ENCODE measurements around the gene CD3G.

CD3G gene

DNA sequence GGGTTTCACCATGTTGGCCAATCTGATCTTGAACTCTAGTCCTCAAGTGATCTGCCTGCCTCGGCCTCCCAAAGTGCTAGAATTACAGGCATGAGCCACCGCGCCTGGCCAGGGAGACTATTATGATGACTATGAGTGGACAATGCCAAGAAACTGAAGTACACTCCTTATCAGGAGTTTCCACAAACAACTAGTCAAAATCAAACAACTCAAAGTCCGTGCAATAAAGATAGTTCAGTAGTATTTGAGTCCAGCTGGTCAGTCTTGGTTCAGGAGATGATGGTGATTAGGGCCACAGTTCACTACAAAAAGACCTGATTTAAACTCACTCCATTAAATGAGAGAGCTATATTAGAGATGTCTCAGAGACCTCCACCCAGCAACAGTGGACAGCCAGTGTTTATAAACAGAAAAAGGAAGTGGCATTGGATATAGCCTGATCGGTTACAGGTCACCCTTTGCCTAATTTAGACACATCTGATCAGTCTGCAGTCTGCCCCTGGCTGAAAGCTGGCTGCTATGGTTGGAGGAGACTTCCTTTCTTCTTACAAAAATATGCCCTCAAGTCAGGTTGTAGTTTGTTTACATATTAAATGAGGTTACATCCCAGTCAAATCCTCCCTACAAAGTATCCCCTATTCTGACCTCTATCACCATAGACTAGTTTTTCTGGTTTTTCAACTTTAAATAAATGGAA, 22.6 kb upstream of the CD3G start:
- no peak for DNase-seq (ENCODE audit: low spot score)
- ChIA-PET POLR2A (ENCODE audit: low non-redundant PET) (no interaction called here), CTCF (no interaction called here)
- TF ChIP-seq, protein P1, sequence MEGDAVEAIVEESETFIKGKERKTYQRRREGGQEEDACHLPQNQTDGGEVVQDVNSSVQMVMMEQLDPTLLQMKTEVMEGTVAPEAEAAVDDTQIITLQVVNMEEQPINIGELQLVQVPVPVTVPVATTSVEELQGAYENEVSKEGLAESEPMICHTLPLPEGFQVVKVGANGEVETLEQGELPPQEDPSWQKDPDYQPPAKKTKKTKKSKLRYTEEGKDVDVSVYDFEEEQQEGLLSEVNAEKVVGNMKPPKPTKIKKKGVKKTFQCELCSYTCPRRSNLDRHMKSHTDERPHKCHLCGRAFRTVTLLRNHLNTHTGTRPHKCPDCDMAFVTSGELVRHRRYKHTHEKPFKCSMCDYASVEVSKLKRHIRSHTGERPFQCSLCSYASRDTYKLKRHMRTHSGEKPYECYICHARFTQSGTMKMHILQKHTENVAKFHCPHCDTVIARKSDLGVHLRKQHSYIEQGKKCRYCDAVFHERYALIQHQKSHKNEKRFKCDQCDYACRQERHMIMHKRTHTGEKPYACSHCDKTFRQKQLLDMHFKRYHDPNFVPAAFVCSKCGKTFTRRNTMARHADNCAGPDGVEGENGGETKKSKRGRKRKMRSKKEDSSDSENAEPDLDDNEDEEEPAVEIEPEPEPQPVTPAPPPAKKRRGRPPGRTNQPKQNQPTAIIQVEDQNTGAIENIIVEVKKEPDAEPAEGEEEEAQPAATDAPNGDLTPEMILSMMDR (conservative IDR thresholded peaks at IDR 0.05; ENCODE audit: low read depth) = no peak
- no peak overlapping the region for H3K27ac ChIP-seq

DNA sequence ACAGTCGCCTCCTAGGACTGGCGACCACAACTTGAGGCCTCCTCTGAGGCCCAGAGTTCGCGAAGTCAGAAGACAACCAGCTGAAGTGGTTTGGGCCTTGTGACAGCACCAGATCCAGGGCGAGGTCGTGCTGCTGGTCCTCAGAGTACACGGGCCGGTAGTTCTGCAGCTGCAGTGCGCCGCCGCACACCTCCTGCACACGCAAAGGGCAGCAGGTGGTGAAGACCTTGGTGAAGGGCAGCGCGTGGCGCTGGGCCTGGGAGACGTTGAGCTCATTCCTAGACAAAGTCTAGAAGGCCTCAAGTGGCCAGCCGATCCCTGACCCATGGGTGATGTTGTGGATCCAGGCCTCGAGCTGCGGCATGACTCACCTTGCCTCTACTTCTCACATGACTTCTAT, 21.4 kb upstream of the CD3G start:
- TF ChIP-seq, protein P1 (conservative IDR thresholded peaks at IDR 0.05; ENCODE audit: low read depth) = no peak
- ChIA-PET CTCF (interaction anchor here (0.6 kb wide), 1 partner anchor 31 kb away, joined by 3 read pairs; no protein-coding TSS in a partner anchor), POLR2A (ENCODE audit: low non-redundant PET) (no interaction called here)
- no peak overlapping the region for H3K27ac ChIP-seq
- DNase-seq (ENCODE audit: low spot score) = no peak

DNA sequence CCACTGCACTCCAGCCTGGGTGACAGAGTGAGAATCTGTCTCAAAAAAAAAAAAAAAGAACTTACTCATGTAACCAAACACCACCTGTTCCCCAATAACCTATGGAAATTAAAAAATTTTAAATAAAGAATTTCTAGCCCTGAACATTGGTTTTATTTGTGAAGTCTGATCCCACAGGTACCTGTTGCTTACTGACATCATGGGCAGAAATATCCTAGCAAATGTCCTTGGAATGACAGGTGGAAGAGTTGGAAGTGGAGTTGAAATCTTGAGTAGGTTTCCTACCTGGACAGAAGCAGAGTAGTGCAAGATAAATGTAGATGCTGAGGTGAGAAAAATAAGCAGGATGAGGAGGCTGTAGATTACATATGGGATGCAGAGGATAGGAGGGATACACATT, 18.9 kb upstream of the CD3G start:
- POLR2A ChIA-PET (ENCODE audit: low non-redundant PET) = no interaction called here
- no peak for DNase-seq (ENCODE audit: low spot score)
- CTCF ChIA-PET = interaction anchor here (0.6 to 0.7 kb wide), 2 partner anchors 14 to 35 kb away, joined by 3 read pairs; no protein-coding TSS in a partner anchor
- TF ChIP-seq, protein P1 (conservative IDR thresholded peaks at IDR 0.05; ENCODE audit: low read depth) = no peak
- no peak overlapping the region for H3K27ac ChIP-seq

DNA sequence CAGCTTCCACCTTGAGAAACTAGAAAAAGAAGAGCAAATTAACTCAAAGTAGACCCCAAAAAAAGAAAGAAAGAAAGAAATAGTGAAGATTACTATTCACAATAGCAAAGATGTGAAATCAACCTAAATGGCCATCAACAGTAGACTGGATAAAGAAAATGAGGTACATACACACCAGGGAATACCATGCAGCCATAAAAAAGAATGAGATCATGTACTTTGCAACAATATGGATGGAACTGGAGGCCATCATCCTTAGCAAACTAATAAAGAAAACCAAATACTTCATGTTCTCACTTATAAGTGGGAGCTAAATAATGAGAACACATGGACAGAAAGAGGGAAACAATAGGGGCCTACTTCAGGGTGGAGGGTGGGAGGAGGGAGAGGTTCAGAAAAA, 15.4 kb upstream of the CD3G start:
- no peak for DNase-seq (ENCODE audit: low spot score)
- TF ChIP-seq, protein P1 (conservative IDR thresholded peaks at IDR 0.05; ENCODE audit: low read depth) = no peak
- CTCF ChIA-PET = interaction anchor here (0.6 to 0.7 kb wide), 2 partner anchors 138 to 197 kb away, joined by 4 to 5 read pairs; no protein-coding TSS in a partner anchor
- POLR2A ChIA-PET (ENCODE audit: low non-redundant PET) = no interaction called here
- no peak overlapping the region for H3K27ac ChIP-seq

DNA sequence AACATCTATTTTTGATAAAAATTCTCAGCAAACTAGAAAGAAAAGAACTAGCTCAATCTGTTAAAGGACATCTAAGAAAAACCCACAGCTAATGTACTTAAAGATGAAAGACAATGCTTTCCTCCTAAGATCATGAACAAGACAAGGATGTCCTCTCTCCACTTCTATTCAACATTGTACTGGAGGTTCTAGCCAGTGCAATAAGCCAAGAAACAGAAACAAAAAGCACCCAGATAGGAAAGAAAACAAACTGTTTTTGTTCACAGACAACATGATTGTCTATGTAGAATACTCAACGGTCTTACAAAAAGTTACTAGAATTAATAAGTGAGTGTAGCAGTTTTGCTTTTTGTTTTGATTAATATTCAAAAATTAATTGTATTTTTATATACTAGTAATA, 9.4 kb upstream of the CD3G start:
- no peak overlapping the region for H3K27ac ChIP-seq
- TF ChIP-seq, protein P1 (conservative IDR thresholded peaks at IDR 0.05; ENCODE audit: low read depth) = no peak
- ChIA-PET POLR2A (ENCODE audit: low non-redundant PET) (no interaction called here), CTCF (no interaction called here)
- DNase-seq (ENCODE audit: low spot score) = no peak

DNA sequence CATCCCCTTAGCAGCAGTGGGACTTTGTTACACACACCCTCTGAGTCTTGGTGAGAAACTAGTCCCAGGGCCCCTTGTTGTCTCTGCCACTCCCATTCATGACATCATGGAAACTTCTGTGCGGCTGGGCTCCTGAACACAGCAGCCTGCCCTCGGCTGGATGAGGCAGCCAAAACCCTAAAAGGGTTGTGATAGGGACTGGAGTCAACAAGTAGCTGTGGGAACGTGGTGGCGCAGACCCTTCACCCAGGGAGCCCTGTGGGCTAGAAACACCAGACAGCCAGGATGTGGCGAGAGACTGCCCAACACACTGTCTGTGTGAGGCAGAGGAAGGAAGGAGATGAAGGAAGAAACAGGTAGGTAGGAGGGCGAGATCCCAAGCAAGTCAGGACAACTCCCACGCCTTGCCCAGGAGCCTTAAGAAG, 5.5 kb upstream of the CD3G start:
- POLR2A ChIA-PET (ENCODE audit: low non-redundant PET) = no interaction called here
- DNase-seq (ENCODE audit: low spot score) = no peak
- TF ChIP-seq, protein P1 (conservative IDR thresholded peaks at IDR 0.05; ENCODE audit: low read depth) = no peak
- H3K27ac ChIP-seq = no peak overlapping the region
- CTCF ChIA-PET = interaction anchor here (0.7 to 1.2 kb wide), 3 partner anchors 9 to 41 kb away, joined by 3 to 6 read pairs (median 3); no protein-coding TSS in a partner anchor

All from RWPE1 (cell line).